ENCODE data around the gene BHLHE23.

DNA sequence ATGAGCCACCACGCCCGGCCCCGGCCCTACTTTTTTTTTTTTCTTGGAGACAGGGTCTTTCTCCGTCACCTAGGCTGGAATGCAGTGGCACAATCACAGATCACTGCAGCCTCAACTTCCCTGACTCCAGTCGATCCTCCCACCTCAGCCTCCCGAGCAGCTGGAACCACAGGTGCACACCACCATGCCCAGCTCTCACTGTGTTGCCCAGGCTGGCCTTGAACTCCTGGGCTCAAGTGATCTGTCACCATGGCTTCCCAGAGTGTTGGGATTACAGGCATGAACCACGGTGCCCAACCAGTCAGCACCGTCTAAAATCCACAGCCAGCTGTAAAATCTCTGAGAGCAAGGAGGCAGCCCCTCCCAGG is 36.8 kb downstream of the BHLHE23 start:
- TF ChIP-seq, protein P1, sequence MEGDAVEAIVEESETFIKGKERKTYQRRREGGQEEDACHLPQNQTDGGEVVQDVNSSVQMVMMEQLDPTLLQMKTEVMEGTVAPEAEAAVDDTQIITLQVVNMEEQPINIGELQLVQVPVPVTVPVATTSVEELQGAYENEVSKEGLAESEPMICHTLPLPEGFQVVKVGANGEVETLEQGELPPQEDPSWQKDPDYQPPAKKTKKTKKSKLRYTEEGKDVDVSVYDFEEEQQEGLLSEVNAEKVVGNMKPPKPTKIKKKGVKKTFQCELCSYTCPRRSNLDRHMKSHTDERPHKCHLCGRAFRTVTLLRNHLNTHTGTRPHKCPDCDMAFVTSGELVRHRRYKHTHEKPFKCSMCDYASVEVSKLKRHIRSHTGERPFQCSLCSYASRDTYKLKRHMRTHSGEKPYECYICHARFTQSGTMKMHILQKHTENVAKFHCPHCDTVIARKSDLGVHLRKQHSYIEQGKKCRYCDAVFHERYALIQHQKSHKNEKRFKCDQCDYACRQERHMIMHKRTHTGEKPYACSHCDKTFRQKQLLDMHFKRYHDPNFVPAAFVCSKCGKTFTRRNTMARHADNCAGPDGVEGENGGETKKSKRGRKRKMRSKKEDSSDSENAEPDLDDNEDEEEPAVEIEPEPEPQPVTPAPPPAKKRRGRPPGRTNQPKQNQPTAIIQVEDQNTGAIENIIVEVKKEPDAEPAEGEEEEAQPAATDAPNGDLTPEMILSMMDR (IDR thresholded peaks at IDR 0.05; ENCODE audit: borderline replicate concordance, extremely low read depth, low read length, poor library complexity, severe bottlenecking): no peak
- TF ChIP-seq EZH2 (IDR thresholded peaks at IDR 0.05; ENCODE audit: borderline replicate concordance, low read depth, low read length, severe bottlenecking): no peak
